Stromal cell of bone marrow (primary cell): Measurements from ENCODE around the gene RDH16.
A peak's percentile ranks its signal among the peaks of the same experiment; 100 is the strongest.
"Not testable (repeated sequence)": the region's sequence is repeated elsewhere in the genome, so short reads cannot be mapped to it uniquely, and the experiment has no call there.

Experiments
- DNase-seq: peaks from one replicate; pipeline ENCODE4 v3.0.0-alpha.2; 2012; ENCODE audit warnings: low read depth

RDH16 gene

DNA sequence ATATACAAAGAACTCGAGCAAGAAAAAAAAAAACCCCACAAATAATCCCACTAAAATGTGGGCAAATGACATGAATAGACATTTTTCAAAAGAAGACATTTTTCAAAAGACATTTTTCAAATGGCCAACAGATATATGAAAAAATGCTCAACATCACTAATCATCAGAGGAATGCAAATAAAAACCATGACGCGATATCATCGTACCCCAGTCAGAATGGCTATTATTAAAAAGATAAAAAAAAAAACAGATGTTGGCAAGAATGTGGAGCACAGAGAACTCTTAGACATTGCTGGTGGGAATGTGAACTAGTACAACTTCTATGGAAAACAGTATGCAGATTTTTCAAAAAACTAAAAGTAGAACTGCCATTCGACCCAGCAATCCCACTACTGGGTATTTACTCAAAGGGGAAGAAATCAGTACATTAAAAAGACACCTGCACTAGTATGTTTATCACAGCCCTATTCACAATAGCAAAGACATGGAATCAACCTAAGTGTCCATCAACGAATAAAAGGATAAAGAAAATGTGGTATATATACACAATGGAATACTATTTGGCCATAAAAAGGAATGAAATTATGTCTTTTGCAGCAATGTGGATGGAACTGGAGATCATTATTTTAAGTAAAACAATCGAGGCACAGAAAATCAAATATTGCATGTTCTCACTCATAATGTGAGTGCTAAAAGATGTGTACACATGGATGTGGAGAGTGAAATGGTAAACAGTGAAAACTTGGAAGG, 32.6 kb upstream of the RDH16 start:
- DNase-seq, result no peak

DNA sequence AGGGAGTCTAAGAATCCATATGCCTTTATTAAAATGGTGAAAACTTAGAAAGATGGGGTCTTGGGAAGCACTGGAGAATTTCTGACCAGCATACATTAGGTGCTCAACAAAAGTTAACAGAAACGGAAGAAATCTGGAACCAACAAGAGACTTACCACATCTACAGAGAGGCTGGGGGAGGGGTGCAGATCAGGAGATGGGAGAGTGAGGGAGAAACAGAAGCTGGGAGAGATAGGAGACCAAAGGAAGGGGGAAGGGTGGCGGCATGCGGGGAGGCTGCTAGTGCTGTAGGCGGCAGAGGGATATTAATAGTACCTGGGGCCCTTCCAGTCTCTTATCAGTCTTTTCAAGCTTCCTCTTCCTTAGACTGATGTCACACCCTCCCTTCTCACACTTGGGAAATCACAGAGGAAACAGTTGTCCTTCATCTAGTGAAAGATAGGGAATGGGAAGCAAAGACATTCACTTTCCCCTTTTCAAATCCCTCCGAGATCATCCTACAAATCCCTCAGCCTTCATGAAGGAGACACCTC, 30.9 kb upstream of the RDH16 start:
- no peak for DNase-seq

DNA sequence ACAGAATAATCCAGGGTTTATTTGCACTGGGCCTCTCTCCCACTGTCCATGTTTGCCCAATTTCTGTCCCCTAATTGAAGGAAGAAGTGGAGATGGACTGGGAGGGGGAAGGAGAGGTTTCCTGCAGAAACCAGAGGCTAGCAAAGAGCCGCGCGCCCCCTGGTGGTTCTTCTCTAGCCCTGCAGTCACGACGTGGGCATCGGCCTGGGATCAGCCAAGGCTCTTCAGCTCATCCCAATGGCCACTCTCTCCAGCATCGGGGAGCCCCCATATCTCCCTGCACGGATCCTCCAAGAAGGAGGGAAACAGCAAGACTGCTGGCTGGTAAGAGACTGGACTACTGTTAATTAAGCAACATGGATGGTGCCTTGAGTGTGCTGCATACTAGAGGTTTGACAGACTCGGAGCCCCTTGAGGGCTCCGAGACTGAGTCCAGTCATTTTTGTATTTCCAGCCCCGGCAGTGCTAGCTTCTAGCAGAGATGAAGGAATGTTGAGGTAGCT, 30.2 kb upstream of the RDH16 start:
- peak; percentile 51 for DNase-seq

DNA sequence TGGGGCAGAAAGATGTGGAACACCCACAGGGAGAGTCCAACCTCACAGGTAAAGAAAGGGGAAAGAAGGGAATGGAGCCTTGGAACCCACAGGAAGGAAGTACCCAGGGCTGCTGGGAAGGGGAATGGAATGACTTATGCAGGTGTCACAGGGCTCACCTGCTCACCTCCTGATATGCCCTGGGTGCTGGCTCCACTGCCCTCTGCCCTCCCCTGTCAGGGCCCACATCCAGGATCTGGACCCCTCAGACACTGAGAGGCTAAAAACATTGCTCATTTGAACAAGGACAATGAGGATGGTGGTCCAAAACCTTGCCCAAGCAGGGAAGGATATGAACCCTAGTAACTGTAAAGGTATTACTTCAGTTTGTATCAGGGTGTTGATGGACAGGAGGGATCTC, 29.6 kb upstream of the RDH16 start:
- no peak for DNase-seq

DNA sequence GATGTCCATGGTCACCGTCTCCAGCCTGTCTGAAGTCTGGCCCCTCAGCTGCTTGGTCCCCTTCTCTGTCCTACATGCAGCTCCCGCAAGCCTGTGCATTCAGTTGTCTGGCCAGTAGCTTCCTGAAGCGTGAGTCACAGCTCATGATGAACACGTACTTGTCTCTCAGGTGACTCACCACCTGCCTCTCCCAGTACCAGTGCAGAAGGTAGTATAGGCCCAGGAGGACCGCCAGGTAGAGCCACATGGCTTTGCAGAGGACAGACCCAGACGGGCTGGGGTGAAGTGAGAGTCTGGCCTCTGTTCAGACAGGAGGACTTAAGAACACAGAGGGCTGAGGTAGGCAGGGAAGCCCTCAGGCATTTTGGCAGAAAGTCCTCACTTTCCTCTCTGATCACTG, 28.3 kb upstream of the RDH16 start:
- not testable (repeated sequence) for DNase-seq

DNA sequence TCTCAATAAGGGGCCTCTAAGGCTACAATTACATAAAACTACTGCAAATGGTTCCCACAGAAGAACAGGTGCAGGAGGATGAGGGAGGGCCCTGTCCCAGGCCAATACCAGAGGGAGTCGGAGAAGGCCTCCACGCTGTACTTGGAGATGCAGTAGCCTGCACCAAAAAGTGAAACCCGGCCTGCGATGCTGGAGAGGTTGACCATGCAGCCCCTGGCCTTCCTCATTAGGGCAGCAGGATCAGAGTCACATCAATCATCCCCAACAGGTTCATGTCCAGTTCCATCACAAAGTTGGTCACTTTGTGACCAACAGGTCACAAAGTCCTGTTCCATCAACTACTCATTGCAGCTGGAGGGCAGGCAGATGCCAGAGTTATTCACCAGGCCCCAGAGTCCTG, 26.0 kb upstream of the RDH16 start:
- no peak for DNase-seq

DNA sequence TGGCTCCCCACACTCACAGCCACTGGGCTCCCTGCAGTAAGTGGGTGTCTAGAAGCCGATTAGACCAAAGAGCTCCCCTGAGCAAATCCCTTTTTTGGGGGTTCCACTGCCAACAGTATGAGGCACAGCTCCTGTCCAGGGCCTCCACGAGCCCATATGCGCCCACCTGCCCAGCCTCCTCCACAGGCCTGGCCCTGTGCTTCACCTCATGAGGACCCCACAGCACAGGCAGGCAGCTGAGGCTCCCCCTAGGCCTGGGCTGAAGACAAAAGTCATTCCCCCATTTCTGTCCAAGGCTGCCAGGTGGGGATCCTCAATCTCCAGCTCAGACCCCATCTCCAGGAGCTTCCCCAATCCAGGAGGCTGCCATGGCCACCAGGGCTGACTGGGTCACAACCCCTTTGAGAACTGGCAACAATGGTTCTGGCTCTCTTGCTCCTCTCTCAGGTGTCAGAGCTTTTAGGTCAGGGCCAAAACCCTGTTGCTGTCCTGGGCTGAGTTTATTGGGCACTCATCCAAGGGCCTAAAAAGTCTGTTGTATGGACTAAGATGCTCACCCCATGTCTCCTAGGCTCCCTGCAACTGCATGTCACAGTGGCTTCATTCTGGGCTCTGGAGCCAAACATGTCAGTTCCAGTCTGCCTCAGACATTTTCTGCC, 25.3 kb upstream of the RDH16 start:
- not testable (repeated sequence) for DNase-seq

DNA sequence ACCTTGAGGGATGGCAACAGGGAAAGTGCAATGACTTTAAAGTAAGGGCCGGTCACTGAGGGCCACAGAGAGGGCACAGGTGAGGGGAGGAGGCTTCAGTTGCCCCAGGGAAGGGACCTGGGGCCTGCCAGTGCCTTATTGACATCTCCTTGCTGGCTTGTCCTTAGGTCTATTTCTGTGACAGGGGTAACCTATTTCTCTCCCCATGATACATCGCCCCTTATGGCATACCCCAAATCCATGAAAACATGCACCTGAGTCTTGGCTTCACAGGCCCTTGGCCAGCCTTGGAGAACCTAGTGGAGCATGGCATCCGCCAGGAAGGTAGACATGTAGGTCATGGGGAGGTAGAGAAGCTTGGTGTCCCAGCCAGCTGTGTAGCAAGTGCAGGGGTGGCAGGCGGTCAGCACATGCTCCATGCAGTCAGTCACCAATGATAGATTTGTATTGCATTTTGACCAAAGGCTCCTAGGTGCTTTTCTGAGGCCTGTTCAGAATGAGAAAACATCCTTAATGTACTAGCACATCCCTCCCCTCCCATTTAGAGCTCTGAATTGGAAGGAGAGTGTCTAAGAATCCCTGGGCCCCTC, 23.6 kb upstream of the RDH16 start:
- no peak for DNase-seq

DNA sequence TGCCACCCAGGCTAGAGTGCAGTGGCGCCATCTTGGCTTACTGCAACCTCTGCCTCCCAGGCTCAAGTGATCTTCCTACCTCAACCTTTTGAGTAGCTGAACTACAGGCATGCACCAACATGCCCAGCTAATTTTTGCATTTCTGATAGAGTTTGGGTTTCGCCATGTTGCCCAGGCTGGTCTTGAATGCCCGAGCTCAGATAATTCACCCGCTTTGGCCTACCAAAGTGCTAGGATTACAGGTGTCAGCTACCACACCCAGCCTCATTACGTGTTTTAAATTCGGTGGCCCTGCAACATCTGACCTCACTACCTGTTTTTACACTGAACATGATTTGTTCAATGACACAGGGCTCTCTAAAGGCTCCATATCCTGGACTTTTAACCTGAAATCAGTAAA, 22.9 kb upstream of the RDH16 start:
- no peak for DNase-seq

DNA sequence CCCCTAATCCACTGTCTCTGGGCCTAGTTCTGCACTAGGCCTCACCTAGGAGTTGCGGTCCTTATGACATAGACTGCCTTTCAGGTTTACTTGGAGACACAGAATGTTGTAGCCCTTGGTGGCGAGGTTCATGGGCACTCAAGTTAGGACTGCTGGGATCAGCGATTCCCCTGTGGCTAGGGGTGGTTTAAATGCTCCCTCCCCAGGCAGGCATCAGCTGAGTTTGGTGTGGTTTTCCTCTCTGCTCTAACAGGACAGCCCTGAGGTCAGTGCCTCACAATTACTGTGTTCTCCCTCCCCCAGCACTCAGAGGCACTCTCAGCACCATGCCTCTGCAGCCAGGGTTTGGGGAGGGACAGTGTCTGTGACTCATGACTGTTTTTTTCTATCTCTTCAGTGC, 22.2 kb upstream of the RDH16 start:
- no peak for DNase-seq

DNA sequence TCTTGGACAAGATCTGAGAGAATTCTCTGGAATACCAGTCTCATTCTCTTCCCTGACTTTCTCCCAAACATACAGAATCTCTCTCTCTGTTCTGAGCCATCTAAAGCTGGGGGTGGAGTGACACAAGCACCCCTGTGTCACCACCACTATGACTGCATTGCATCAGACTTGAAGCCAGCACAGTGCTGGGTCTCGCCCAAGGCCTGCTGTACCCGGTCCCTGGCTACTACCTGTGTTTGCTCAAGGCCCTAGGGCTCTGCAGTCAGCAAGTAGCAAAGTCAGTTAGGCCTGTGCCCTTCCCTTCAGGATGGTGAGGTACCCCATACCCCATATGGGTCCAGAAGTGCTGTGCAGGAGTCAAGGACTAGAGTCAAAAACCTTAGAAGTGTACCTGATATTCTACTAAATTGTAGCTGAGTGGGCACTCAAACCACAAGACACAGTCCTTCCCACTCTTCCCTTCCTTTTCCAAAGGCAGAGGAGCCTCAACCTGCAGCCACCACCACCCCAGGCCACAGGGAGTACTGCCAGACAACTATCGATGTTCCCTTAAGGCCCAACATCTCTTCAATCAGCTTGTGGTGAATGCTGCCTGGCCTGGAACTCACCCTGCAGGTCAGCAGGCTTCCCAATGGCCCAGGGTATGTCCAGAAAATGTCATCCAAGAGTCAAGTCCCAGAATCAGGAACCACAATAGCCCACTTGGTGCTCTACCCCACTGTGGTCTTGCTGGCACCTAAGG, 21.2 kb upstream of the RDH16 start:
- no peak for DNase-seq

DNA sequence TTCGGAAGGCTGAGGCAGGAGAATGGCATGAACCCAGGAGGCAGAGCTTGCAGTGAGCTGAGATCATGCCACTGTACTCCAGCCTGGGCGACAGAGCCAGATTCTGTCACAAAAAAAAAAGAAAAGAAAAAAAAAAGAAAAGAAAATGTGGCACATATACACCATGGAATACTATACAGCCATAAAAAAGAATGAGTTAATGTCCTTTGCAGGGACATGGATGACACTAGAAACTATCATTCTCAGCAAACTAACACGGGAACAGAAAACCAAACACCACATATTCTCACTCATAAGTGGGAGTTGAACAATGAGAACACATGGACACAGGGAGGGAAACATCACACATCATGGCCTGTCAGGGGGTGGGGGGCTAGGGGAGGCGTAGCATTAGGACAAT, 20.0 kb upstream of the RDH16 start:
- DNase-seq, result not testable (repeated sequence)

DNA sequence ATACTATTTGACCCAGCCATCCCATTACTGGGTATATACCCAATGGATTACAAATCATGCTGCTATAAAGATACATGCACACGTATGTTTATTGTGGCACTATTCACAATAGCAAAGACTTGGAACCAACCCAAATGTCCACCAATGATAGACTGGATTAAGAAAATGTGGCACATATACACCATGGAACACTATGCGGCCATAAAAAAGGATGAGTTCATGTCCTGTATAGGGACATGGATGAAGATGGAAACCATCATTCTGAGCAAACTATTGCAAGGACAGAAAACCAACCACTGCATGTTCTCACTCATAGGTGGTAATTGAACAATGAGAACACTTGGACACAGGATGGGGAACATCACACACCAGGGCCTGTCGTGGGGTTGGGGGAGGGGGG, 16.8 kb upstream of the RDH16 start:
- DNase-seq, result not testable (repeated sequence)

DNA sequence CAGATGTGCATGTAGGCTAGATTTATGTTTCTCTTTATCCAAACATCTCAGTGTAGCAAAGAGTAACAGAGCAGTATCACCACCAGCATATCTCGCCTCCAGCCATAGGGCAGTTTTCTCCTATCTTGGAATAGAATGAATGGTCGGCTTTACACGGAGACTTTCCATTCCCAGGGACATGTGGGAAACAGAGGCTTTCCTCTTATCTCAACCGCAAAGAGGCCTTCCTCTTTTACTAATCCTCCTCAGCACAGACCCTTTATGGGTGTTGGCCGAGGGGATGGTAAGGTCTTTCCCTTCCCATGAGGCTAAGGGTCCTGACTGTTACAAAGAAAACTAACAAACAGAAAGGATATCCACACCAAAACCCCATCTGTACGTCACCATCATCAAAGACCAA, 11.5 kb upstream of the RDH16 start:
- DNase-seq, result not testable (repeated sequence)

DNA sequence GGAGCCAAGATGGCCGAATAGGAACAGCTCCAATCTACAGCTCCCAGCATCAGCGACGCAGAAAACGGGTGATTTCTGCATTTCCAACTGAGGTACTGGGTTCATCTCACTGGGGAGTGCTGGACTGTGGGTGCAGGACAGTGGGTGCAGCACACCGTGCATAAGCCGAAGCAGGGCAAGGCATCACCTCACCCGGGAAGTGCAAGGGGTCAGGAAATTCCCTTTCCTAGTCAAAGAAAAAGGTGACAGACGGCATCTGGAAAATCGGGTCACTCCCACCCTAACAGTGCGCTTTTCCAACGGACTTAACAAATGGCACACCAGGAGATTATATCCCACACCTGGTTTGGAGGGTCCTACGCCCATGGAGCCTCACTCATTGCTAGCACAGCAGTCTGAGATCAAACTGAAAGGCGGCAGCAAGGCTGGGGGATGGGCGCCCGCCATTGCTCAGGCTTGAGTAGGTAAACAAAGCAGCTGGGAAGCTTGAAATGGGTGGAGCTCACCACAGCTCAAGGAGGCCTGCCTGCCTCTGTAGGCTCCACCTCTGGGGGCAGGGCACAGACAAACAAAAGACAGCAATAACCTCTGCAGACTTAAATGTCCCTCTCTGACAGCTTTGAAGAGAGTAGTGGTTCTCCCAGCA, 8.7 kb upstream of the RDH16 start:
- not testable (repeated sequence) for DNase-seq

DNA sequence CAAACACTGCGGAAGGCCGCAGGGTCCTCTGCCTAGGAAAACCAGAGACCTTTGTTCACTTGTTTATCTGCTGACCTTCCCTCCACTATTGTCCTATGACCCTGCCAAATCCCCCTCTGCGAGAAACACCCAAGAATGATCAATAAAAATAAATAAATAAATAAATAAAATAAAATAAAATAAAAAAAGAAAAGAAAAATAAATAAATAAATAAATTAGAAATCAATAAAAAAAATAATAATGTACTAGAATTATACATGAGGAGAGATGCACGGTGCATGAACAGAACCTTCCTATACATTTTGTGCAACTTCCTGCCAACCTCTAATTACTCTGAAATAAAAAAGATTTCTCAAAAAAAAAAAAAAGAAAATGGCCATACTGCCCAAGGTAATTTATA, 7.7 kb upstream of the RDH16 start:
- not testable (repeated sequence) for DNase-seq

DNA sequence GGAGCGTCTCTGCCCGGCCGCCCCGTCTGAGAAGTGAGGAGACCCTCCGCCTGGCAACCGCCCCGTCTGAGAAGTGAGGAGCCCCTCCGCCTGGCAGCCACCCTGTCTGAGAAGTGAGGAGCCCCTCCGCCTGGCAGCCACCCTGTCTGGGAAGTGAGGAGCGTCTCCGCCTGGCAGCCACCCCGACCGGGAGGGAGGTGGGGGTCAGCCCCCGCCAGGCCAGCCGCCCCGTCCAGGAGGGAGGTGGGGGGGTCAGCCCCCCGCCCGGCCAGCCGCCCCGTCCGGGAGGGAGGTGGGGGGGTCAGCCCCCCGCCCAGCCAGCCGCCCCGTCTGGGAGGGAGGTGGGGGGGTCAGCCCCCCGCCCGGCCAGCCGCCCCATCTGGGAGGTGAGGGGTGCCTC, 6.1 kb upstream of the RDH16 start:
- not testable (repeated sequence) for DNase-seq

DNA sequence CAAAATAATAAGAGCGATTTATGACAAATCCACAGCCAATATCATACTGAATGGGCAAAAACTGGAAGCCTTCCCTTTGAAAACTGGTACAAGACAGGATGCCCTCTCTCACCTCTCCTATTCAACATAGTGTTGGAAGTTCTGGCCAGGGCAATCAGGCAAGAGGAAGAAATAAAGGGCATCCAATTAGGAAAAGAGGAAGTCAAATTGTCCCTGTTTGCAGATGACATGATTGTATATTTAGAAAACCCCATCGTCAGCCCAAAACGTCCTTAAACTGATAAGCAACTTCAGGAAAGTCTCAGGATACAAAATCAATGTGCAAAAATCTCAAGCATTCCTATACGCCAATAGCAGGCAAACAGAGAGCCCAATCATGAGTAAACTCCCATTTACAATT, 4.8 kb upstream of the RDH16 start:
- not testable (repeated sequence) for DNase-seq

DNA sequence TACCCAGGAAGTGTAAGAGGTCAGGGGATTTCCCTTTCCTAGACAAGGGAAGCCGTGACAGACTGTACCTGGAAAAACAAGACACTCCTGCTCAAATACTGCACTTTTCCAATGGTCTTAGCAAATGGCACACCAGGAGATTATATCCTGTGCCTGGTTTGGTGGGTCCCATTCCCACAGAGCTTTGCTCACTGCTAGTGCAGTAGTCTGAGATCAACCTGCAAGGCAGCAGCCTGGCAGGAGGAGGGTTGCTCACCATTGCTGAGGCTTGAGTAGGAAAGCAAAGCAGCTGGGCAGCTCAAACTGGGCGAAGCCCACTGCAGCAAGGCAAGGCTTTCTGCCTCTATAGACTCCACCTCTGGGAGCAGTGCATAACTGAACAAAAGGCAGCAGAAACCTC, 1.0 kb upstream of the RDH16 start:
- DNase-seq, result no peak

DNA sequence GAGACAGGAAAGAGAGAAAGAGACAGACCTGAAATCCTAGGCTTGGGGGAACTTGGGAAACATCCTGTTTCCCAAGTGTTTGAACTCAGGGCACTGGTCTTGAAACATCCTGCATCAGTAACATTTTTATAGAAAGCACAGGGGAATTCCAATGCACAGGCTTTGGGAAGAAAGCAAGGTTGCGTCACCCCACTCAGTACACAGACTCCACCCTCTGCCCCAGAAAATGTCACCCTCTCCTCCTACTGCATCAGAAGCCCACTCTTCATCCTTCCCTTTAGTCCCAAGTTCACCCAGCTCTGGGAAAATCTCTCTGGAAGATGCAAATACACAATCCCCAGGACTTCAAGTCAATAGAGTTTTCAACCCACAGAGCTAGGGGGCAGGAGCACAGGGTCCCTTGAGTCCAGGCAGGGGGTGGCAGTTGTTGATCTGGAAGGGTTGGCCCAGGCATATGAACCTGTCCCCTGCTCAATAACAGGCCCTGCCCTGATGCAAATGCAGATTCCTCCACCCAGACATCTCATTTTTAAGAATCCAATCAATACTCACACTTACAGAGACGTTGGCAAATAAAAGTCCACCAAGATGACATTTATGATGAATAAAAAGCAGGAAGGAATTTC, 1.7 kb downstream of the RDH16 start:
- peak; percentile 4 for DNase-seq

DNA sequence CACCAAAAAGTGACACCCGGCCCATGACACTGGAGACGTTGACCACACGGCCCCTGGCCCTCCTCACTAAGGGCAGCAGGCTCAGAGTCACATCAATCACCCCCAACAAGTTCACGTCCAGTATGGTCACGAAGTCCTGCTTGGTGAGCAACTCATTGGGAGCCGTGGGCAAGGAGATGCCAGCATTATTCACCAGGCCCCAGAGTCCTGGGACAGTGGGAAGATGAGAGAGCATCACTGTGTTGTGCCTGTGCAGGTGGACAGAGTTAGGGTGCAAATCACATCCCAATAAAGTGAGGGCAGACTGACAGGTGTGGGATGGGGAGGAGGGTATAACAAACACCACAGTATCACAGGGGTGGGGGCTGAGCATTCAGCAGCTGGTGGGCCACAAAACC, 2.5 kb downstream of the RDH16 start:
- DNase-seq, result no peak
